Coronary artery (tissue), 2 donors: ENCODE data around the gene MYLIP.

Source experiments
- DNase-seq: peaks from one replicate; pipeline ENCODE4 v3.0.0-alpha.2; 2017; ENCODE audit warnings: low spot score
- H3K27ac ChIP-seq, 2 donors: fragments of 200-600 bp; sonication (generic); one replicate each; pipeline ENCODE4 v1.5.1; 2016 to 2019
- H3K4me3 ChIP-seq: fragments of 200-600 bp; sonication (generic); 2 replicates; pipeline ENCODE4 v1.5.1; 2016; ENCODE audit warnings: mild to moderate bottlenecking, moderate library complexity
- TF ChIP-seq, protein P1 (sequence below): fragments of 200-600 bp; sonication (generic); IDR thresholded peaks from one replicate; pipeline ENCODE4 v1.5.1; 2019; ENCODE audit warnings: antibody characterized with exemption

MYLIP gene

DNA sequence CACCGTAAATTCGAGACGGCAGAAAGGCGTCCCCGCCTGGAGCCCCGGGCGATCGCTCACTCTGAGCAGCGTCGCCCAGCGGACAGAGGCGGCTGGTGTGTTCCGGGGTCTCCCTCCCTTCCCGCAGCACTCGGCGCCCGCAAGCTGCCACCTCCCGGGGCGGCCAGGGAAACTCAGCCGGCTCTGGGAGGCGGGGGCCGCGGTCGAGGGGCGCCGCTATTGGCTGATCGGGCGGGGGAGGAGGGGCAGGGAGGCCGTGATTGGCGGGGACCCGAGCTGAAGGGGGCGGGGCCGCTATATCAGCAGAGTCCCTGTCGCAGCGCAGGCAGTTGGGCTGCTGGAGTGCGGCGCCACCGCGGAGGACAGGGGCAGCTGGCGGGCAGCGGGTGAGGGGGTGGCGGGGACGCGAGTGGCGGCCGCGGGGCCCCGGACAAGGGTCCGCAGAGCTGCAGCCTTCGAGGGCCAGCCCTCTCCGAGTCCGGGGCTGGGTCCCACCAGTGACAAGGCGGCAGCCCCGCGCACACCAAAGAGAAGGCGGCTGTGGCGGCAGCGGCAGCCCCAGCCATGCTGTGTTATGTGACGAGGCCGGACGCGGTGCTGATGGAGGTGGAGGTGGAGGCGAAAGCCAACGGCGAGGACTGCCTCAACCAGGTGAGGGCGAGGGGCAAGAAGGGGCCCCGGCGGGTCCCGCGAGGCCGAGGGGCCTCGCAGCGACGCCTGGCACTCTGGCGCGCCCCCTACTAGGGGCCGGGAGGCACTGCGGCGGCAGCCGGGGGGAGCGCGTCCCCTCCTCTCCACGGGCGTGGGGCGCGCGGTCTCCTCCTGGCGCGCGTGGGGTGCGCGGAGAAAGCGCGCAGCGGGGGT lies at the start of gene MYLIP:
MYLIP (plus strand) TSS at position 328 of the 864 bp plus-strand sequence; CDS start at position 565, 237 bp downstream.
- TF ChIP-seq, protein P1, sequence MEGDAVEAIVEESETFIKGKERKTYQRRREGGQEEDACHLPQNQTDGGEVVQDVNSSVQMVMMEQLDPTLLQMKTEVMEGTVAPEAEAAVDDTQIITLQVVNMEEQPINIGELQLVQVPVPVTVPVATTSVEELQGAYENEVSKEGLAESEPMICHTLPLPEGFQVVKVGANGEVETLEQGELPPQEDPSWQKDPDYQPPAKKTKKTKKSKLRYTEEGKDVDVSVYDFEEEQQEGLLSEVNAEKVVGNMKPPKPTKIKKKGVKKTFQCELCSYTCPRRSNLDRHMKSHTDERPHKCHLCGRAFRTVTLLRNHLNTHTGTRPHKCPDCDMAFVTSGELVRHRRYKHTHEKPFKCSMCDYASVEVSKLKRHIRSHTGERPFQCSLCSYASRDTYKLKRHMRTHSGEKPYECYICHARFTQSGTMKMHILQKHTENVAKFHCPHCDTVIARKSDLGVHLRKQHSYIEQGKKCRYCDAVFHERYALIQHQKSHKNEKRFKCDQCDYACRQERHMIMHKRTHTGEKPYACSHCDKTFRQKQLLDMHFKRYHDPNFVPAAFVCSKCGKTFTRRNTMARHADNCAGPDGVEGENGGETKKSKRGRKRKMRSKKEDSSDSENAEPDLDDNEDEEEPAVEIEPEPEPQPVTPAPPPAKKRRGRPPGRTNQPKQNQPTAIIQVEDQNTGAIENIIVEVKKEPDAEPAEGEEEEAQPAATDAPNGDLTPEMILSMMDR = peak; percentile 64
- H3K4me3 ChIP-seq = peak within 1 kb of the TSS; percentile 99
- H3K27ac ChIP-seq = peak within 1 kb of the TSS; percentile 97 to 99
- peak; percentile 99 for DNase-seq

DNA sequence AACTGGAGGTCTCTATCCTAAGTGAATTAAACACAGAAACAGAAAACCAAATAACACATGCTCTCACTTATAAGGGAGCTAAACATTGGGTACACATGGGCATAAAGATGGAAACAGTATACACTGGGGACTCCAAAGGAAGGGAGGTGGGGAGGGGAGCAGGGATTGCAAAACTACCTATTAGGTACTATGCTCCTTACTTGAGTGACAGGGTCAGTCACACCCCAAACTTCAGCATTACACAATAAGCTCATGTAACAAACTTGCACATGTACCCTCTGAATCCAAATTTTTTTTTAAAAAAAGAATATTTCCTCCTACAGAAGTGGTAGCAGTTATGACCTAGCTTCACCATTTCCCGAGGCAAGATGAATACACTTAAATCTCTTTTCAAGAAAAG lies 49.5 kb upstream of the MYLIP start:
- H3K4me3 ChIP-seq = no peak overlapping the region
- H3K27ac ChIP-seq = no peak overlapping the region
- TF ChIP-seq, protein P1 = no peak
- no peak for DNase-seq

DNA sequence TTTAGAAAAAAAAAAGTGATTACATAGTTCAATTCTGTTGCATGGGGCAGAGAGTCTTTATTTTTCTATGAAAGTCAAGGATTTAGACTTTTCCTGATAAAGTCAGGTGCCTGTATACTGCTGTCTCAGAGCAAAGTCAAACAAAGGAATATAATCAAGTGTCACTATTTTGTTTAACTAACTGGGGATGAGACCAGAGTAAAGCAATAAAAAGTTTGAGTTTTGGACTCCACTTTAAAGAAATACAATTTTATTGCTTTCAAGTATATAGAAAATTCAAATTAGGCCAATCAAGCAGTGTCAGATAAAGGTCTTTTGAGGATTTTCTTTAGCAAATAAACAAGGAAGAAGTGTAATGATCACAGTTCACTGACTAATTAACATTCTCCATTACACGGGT lies 48.7 kb upstream of the MYLIP start:
- H3K4me3 ChIP-seq = no peak overlapping the region
- TF ChIP-seq, protein P1 = no peak
- no peak for DNase-seq
- no peak overlapping the region for H3K27ac ChIP-seq

DNA sequence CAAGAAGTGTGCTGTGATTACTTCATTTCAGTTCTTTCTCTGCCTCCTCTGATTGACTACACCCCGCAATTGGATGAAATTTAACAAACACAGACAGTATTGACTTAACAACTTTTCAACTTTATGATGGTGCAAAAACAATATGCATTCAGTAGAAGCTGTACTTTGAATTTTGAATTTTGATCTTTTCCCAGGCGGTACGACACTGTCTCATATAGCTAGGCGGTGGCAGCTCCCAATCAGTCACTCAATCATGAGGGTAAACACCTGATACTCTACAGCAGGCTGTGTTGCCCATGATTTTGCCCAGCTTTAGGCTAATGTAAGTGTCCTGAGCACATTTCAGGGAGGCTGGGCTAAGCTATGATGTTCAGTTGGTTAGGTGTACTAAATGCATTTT lies 47.6 kb upstream of the MYLIP start:
- no peak for DNase-seq

DNA sequence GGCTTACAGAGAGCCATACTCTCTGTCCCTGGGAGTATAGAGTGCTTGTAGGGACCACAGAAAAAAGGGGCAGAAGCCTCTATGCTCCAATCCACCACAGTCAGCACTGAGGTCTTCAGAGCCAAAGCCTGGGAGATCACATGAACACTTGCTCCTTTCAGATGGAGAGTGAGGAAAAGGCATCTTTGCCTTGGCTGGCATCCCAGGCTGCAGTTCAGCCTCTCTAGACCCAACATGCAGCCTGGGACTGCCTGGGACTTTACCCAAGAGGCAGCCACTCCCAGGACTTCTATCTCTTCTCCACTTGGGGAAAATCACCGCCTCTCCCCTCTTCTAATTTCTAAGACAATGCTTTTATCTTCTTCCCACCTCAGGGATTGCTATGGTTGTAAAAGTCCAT lies 46.5 kb upstream of the MYLIP start:
- Histone ChIP-seq H3K4me3 (no peak overlapping the region), H3K27ac (no peak overlapping the region)
- TF ChIP-seq, protein P1 = no peak
- DNase-seq = no peak

More for the DNA sequence above, 47.6 kb upstream of the MYLIP start:
- TF ChIP-seq, protein P1 = no peak
- H3K27ac ChIP-seq = no peak overlapping the region
- no peak overlapping the region for H3K4me3 ChIP-seq

DNA sequence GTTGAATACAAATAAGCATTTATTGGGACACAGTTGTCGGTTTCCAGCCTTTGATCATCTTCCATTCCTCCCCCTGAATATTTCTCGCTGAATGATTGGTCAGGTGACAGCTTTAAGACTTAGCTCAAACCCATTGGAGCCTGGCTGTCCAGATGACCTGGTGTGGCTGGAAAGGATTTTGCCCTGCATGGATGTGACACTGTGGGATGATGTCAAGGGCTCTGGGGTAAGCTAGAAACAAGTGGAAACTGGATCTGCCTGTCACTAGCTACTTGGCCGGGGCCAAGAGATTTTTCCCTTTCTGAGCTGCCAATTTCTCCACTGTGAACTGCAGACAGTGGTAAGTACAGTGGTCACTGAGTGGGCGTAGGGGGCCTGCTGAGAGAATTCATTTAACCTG lies 41.9 kb upstream of the MYLIP start:
- DNase-seq = no peak
- H3K27ac ChIP-seq = no peak overlapping the region
- TF ChIP-seq, protein P1 = no peak
- no peak overlapping the region for H3K4me3 ChIP-seq

DNA sequence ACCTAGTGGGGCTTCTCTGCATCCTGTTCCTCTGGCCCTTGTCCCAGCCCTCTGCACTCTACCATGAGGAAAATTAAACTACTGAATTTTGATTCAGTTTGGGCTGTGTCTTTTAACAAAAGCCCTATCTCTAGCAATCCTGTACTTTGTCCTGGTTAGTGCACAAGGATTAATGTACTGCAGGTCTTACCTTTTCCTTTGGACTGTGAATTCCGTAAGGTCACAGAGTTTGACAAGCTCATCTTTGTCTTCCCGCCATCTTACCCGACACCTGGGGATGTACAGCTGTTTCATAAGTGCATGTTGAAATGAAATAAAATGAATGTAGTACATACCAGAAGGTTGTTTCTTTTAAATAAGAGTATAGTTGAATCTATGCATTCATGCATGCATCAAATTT lies 41.5 kb upstream of the MYLIP start:
- H3K4me3 ChIP-seq = no peak overlapping the region
- no peak overlapping the region for H3K27ac ChIP-seq
- no peak for DNase-seq
- TF ChIP-seq, protein P1 = no peak
